Measurements from ENCODE around the gene SPINK6. TPM values are rescaled to one million over a fixed set of nuclear protein-coding genes. Genes with fewer than 3 reads are reported as not detected.

The SPINK6 gene
- total and polyA plus RNA-seq, 10 donors, result not detected

DNA sequence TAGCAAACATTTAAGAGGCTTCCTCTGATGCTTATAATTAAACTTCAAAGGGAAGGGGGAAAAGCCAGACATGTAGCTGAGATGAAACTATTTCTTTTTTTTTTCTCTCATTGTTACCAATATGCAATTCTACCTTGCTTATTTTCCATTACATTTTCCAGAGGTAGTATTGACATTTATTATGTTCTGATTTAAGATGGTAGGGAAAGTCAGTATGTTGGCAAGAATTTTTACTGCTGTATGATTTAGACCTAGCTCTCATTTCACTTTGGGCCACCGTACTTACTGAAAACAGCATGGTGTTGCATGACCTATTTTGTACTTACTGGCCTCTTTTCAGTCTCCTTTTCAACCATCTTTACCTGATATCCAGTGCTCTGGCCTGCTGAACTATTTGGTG lies 9.6 kb upstream of the SPINK6 start:
- intact Hi-C loops (cut with DNase I; ENCODE audit: low total_unique reads), result no loop called here
- no peaks in the 10 kb centered on the region for H3K27me3 ChIP-seq (replicated peaks in 1 of 7)
- DNase-seq, result no peak
- no peaks in the 10 kb centered on the region for H3K4me1 ChIP-seq
- no peaks in the 10 kb centered on the region for H3K36me3 ChIP-seq
- H3K27ac ChIP-seq, result no peak overlapping the region
- TF ChIP-seq POLR2A (IDR thresholded peaks at IDR 0.05) (no peak), POLR2AphosphoS5 (IDR thresholded peaks at IDR 0.05) (no peak)
- TF ChIP-seq, protein P1, sequence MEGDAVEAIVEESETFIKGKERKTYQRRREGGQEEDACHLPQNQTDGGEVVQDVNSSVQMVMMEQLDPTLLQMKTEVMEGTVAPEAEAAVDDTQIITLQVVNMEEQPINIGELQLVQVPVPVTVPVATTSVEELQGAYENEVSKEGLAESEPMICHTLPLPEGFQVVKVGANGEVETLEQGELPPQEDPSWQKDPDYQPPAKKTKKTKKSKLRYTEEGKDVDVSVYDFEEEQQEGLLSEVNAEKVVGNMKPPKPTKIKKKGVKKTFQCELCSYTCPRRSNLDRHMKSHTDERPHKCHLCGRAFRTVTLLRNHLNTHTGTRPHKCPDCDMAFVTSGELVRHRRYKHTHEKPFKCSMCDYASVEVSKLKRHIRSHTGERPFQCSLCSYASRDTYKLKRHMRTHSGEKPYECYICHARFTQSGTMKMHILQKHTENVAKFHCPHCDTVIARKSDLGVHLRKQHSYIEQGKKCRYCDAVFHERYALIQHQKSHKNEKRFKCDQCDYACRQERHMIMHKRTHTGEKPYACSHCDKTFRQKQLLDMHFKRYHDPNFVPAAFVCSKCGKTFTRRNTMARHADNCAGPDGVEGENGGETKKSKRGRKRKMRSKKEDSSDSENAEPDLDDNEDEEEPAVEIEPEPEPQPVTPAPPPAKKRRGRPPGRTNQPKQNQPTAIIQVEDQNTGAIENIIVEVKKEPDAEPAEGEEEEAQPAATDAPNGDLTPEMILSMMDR (IDR thresholded peaks at IDR 0.05 in 8 of 11, conservative IDR thresholded peaks at IDR 0.05 in 3 of 11), result no peak
- no peak overlapping the region for H3K4me3 ChIP-seq
- no peaks in the 10 kb centered on the region for H3K9me3 ChIP-seq
- 87 to 98% (median 89%) methylated on average over 1 of the region's 1 CpG for WGBS, 5 donors

DNA sequence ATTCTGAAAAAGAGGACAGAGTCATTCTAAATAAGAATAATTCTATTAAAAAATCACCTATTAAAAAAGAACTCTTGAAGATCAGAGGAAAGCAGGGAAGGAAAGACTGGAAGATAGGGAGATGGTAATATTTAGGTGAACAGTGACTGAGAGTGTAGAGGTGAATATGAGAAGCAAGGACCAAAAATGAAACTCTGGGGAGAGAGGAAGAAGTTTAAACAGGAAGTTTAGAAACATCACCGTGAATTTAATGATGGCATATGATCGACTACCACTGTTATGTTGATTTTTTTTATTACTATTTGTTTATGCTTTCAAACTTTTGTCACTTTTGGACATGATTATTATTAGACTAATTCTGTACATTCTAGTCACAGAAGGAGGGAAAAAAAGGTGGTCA lies 1.7 kb upstream of the SPINK6 start:
- Histone ChIP-seq H3K27me3 (replicated peaks in 1 of 7) (no peaks in the 10 kb centered on the region), H3K4me1 (no peaks in the 10 kb centered on the region), H3K4me3 (peak overlapping the region in 1 of 8 donors; percentile 1), H3K9me3 (no peaks in the 10 kb centered on the region), H3K36me3 (no peaks in the 10 kb centered on the region), H3K27ac (peak overlapping the region in 3 of 8 donors; percentile 13 to 67 (median 33))
- WGBS, 5 donors, result 31 to 57% (median 38%) methylated on average over 2 of the region's 2 CpGs
- no peak for DNase-seq
- TF ChIP-seq, protein P1 (IDR thresholded peaks at IDR 0.05 in 8 of 11, conservative IDR thresholded peaks at IDR 0.05 in 3 of 11), result no peak
- TF ChIP-seq POLR2A (IDR thresholded peaks at IDR 0.05), result no peak
- no peak for TF ChIP-seq POLR2AphosphoS5 (IDR thresholded peaks at IDR 0.05)
- intact Hi-C loops (cut with DNase I; ENCODE audit: low total_unique reads), result no loop called here

DNA sequence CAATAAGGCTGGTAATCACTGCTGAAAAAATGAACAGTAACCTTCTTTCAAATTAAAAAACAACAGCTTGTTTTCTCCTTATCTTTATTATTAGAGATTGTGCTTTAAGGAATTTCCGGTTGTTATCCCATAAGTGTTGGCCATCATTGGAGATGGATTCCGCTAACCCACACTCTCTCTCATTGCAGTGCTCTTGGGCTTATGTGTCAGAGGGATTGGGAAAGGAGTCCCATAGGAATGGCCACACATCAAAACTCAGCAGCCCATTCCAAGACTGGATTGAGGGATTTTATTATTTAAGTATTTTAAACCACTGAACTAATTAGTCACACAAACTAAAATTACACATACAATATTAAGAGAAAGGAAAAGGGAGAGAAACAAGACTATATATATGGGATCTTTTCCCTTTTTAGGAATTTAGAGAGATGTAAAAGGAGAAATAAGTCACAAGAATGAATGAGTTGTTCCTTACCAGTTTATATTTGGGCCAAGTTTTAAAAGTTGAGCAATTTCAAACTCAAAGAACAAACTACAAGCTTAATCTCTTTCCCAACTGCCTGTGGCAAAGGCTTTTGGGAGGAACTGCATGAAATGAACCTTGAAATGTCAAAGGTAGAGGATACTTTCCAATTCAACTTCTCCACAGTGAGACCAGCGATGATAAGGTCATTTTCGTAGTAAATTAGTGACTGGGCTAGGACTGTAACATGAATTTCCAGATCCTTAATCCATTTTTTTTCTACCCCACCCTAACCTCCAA lies 2.4 kb downstream of the SPINK6 start:
- no peak overlapping the region for H3K27ac ChIP-seq

DNA sequence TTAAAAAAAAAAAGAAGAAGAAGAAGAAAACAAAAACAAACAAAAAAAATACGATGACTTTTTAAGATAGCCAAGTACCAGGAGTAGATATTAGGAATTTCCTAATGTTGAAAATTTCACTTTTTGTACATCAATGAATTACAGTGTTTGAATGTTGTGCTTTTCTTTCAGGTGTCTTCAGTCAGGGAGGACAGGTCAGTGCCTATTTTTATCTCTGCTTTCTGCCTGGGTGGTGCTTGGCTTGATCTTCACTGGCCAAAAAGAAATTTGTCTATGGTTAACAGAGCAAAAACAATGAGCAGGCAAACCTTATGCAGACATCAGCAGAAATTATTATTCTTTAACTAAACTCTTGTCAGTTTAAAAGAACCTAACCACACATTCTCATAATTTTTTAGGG lies 3.0 kb downstream of the SPINK6 start:
- TF ChIP-seq, protein P1 (IDR thresholded peaks at IDR 0.05 in 8 of 11, conservative IDR thresholded peaks at IDR 0.05 in 3 of 11), result no peak
- TF ChIP-seq POLR2A (IDR thresholded peaks at IDR 0.05), result no peak
- TF ChIP-seq POLR2AphosphoS5 (IDR thresholded peaks at IDR 0.05), result no peak
- Histone ChIP-seq H3K4me3 (no peak overlapping the region), H3K4me1 (no peaks in the 10 kb centered on the region), H3K27me3 (replicated peaks in 1 of 7) (no peaks in the 10 kb centered on the region), H3K9me3 (no peaks in the 10 kb centered on the region), H3K36me3 (no peaks in the 10 kb centered on the region), H3K27ac (no peak overlapping the region)
- intact Hi-C loops (cut with DNase I; ENCODE audit: low total_unique reads), result no loop called here
- 61 to 79% (median 74%) methylated on average over 1 of the region's 1 CpG for WGBS, 5 donors
- DNase-seq, result no peak

More for the DNA sequence above, 2.4 kb downstream of the SPINK6 start:
- no peak for DNase-seq
- Histone ChIP-seq H3K9me3 (no peaks in the 10 kb centered on the region), H3K36me3 (no peaks in the 10 kb centered on the region), H3K4me3 (no peak overlapping the region), H3K4me1 (no peaks in the 10 kb centered on the region), H3K27me3 (replicated peaks in 1 of 7) (no peaks in the 10 kb centered on the region)
- 76 to 92% (median 85%) methylated on average over 4 of the region's 4 CpGs for WGBS, 5 donors
- intact Hi-C loops (cut with DNase I; ENCODE audit: low total_unique reads), result no loop called here
- TF ChIP-seq, protein P1 (IDR thresholded peaks at IDR 0.05 in 8 of 11, conservative IDR thresholded peaks at IDR 0.05 in 3 of 11), result no peak
